Measurements from ENCODE around the gene MVD.

DNA sequence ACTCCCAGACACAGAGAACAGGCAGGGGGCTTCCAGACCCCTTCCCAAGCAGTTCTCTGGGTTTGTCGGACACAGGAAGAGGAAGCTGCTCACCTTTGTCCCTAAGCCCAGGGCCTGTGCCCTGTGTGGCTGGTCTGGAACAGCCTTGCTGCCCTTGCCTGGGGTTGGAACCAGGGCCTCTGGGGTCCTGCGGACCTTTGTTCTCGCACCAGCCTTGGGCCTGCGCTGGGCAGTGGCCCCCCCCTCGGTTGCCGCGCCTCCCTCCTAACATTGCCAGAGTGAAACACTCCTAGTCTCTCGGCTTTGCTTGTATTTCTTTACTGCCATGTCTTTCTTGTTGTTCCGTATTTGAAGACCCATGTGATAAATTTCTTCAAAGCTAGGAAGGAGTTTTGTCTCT lies 33.1 kb downstream of the MVD start:
- TF ChIP-seq POLR2A (IDR thresholded peaks at IDR 0.05), result no peak
- TF ChIP-seq, protein P1, sequence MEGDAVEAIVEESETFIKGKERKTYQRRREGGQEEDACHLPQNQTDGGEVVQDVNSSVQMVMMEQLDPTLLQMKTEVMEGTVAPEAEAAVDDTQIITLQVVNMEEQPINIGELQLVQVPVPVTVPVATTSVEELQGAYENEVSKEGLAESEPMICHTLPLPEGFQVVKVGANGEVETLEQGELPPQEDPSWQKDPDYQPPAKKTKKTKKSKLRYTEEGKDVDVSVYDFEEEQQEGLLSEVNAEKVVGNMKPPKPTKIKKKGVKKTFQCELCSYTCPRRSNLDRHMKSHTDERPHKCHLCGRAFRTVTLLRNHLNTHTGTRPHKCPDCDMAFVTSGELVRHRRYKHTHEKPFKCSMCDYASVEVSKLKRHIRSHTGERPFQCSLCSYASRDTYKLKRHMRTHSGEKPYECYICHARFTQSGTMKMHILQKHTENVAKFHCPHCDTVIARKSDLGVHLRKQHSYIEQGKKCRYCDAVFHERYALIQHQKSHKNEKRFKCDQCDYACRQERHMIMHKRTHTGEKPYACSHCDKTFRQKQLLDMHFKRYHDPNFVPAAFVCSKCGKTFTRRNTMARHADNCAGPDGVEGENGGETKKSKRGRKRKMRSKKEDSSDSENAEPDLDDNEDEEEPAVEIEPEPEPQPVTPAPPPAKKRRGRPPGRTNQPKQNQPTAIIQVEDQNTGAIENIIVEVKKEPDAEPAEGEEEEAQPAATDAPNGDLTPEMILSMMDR (IDR thresholded peaks at IDR 0.05 in 8 of 11, conservative IDR thresholded peaks at IDR 0.05 in 3 of 11), result no peak
- TF ChIP-seq POLR2AphosphoS5 (IDR thresholded peaks at IDR 0.05), result peak in 2 of 3 donors; percentile 6 to 10

All from spleen (tissue), 7 donors.